Keratinocyte (primary cell): Measurements from ENCODE around the gene TMEM254.

Experiments
- CTCF ChIP-seq, 3 experiments: IDR thresholded peaks in 1 of 3; conservative IDR thresholded peaks in 1 of 3; optimal IDR thresholded peaks in 1 of 3; 2 replicates in 2 of 3; 3 replicates in 1 of 3; pipeline versions ENCODE3 to v1.5.1; 2011; ENCODE audit warnings: low read length in 3 of 3, mild to moderate bottlenecking in 3 of 3, moderate library complexity in 2 of 3, control low read depth in 1 of 3, inconsistent platforms in 1 of 3; ENCODE audit not compliant: insufficient read depth in 2 of 3; ENCODE audit errors: extremely low read depth in 1 of 3
- EZH2 ChIP-seq: IDR thresholded peaks from one replicate; pipeline ENCODE4 v1.6.1; 2012; ENCODE audit warnings: inconsistent platforms, mild to moderate bottlenecking, low read length, moderate library complexity

GRCh38 chr10:80133206-80133605 is 54.7 kb downstream of the TMEM254 start:
- no peak for TF ChIP-seq CTCF (optimal IDR thresholded peaks at IDR 0.05 in 1 of 3, IDR thresholded peaks at IDR 0.05 in 1 of 3, conservative IDR thresholded peaks at IDR 0.05 in 1 of 3; ENCODE audit: extremely low read depth in 1 of 3, insufficient read depth in 2 of 3, low read length in 3 of 3)
- peak; percentile 2 for TF ChIP-seq EZH2
